Stimulated activated CD4-positive, alpha-beta T cell treated with anti-CD3 and anti-CD28 coated beads, Interleukin-2, amount 100 ng/mL, for 48 hours (primary cell): ENCODE measurements around the gene GABRR3.

Experiments
- DNase-seq, 2 donors: peaks; one replicate each; pipeline ENCODE4 v3.0.0-alpha.2; 2020

Gene GABRR3

DNA sequence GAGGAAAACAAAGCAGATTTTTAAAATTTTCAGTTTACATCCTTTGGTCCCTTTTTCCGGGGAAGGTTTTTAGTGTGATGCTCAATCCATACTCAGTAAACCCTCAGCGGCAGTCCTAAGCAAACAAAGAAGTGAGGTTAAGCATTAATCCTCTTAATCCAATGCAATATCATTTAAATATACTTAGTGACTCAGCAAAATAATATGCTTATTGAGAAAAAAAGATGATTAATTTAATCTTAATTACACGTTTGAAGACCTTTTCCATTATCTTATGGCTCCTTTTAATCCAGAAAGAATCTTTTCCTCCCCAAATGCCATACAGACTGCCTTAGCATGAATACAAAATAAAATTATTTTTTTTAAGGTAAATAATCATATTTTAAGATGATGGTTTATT lies at the start of gene GABRR3:
TSS of gene GABRR3 (minus strand) at position 108 of the 400 bp plus-strand sequence. CDS start 328 bp downstream, outside the sequence.
- DNase-seq, result no peak

DNA sequence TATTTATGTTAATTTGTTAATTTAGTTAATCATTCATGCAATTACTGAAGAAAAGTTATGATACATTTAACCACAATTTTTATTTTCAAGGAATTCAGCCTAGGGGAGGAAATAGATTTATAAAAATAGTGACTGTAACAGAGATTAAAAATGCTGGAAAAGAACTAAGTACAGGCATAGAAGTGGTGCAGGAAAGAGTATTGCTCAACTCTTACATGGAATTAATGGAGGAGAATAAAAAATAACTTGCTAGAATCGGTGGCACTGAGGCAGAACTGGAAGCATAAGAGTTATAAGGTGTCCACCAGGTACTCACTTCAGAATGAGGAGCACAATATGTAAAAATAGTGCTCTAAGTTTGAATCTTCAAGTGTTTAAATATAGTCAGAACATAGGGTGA lies 38.4 kb upstream of the GABRR3 start:
- no peak for DNase-seq

DNA sequence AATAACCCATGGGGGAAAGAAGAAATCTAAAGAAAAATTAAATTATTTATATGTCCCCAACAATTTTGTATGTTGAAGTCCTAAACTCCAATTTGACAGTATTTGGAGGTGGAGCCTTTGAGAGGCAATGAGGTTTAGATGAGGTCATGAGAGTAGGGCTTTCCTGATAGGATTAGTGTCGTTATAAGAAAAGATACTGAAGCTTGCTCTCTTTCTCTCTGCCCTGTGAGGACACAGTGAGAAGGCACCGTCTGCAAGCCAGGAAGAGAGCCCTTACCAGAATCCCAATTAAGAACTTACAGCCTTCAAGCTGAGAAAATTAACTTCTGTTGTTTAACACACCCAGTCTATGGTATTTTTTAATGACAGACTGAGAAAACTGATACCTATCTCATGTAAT lies 35.7 kb upstream of the GABRR3 start:
- no peak for DNase-seq

DNA sequence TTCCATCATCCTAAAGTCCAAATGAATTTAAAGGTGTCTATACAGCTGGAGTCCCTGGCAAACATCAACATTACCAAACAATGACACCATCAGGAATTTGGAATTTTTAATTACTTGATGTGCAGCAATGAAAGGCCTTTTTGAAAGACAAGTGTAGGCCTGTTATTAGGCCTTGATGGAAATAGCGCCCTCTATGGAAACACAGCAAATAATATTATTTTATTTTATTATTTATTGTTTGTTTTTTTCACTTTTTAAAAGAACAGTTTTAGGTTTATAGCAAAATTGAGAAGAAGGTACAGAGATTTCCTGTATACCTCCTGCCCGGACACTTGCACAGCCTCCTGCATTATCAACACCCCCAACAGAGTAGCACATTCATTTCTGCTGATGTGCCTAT lies 33.7 kb upstream of the GABRR3 start:
- DNase-seq, result no peak

DNA sequence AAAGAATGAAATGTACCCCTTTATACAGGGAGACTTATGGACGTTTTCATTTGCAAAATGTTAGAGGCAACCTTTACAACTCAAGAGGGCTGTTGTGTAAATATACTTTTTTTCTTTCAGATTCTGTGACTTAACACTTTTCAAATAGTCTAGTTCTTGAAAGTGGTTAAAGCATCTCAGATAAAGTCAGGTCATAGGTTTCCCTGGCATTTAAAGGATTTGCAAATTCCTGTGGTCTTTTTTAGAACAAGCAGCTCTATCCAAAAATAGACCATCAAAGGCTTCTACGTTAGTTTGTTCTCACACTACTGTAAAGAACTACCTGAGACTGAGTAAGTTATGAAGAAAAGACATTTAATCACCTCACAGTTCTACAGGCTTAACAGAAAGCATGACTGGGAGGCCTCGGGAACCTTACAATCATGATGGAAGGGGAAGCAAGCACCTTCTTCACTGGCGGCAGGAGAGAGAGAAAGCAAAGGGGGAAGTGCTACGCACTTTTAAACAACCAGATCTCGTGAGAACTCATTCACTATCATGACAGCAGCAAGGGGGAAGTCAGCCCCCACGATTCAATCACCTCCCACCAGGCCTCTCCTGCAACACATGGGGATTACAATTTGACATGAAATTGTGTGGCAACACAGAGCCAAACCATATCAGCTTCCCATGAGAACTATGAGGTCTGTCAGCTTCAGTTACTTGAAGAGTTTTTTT lies 23.3 kb upstream of the GABRR3 start:
- no peak for DNase-seq

DNA sequence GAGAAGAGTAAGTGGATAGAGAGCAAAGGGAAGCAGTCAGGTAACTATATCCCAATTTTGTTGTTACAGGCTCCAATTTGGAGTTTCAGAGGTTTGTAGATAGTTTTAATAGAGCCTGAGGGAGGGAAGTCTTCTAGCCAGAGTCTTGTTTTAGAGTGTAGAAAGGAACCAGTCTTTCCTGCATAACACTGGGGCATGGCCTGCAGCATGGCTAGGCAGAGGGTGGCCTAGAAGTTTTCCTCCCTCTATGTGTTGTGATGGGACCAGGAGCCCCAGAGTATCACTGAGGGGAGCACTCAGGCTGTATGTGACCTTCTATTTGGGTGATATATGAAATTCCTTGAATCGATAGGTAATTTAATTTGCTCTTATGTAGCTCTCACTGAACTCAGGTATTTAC lies 22.5 kb upstream of the GABRR3 start:
- DNase-seq, result no peak

DNA sequence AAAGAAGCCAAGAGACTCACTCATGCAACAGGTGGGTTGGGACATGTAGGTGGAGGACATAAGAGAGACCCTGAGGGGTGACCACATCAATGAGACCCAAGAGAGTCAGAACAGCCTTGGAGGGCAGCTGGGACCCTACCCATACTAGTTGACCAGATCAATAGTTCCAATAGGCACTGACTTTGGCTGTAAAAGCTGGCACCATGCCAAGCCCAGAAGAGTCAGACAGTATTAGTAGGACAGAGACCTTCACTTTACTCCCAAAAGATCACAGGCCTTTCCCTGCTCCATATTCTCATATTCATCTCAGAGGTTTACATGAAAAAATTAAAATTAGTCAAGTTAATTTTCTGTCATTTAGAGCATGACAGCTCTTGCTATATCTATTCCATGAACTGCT lies 20.9 kb upstream of the GABRR3 start:
- no peak for DNase-seq

DNA sequence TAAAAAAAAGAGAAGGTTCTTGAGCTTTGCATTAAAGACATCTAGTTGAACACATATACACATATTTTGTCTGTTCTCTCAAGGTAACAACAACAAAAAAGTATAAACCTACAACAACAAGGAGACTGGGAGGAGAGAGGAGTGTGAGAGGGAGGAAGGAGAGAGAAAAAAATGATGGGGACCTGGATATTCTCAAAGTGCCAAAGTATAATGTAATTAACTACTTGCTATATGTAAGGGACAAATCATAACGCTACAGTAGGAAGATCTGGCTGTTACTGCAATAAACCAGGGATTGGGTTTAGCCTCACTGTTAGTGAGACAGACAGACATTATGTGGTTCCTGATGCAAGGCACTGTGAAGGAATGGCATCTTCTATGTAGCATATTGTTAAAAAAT lies 14.2 kb upstream of the GABRR3 start:
- DNase-seq, result no peak

DNA sequence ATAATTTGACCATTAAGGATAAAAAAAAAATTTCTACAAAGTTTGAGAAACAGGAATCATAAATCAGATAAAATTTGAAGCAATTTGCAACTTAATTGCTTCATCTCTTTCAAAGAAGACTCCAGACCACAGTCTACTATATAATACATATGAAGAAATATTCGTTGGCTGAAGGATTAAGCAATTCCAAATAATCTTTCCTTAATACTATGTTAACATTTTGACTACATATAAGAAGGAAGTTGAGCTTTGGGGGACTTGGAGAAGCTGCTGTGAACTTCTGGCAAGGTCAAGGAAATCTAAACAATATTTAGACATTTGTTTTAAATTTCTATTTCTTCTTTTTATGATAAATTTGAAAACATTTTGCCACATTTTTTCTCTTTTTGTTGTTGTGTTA lies 13.5 kb upstream of the GABRR3 start:
- DNase-seq, result no peak

DNA sequence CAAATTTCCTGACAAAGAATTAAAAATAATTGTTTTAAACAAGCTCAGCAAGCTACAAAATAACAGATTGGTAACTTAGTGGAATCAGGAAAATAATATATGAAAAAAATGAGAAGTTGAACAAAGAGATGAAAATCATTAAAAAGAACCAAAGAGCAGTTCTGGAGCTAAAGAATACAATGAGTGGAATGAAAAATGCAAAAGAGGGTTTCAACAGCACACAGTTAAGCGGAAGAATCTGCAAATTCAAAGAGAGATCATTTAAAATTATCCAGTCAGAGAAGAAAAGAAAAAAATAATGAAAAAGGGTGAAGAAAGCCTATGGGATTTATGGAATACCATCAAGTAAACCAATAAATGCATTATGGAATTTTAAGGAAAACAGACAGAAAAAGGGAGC lies 6.2 kb upstream of the GABRR3 start:
- no peak for DNase-seq

DNA sequence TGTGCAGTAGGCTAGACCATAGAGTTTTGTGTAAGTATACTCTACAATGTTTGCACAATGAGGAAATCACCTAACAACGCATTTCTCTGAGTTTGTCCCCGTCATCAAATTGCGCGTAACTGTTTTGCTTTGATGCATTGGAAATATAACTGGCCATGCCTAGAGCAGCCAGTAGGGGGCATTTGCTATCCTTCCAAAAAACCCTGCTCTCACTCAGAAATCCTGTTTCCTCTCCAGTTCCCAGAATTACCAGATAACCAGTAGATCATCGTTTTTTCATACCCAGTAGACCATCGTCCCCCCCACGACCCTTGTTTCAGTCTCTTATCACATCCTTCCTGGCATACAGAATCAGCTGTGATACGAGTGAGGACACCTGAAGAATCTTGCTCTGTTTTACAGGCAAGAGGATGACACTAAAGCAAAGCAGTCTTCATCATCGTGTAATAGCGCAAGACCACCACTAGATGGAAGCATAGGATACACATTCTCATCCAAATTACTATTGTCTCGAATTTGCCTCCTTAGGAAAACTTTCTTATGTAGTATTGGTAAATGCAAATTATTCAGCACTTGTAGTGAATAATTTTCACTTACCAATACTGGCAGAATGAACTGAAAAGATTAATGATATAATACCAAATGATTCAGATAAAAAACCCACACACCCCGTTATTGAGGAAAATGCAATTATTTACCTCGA lies 4.4 kb upstream of the GABRR3 start:
- DNase-seq, result peak; percentile 62 to 66

DNA sequence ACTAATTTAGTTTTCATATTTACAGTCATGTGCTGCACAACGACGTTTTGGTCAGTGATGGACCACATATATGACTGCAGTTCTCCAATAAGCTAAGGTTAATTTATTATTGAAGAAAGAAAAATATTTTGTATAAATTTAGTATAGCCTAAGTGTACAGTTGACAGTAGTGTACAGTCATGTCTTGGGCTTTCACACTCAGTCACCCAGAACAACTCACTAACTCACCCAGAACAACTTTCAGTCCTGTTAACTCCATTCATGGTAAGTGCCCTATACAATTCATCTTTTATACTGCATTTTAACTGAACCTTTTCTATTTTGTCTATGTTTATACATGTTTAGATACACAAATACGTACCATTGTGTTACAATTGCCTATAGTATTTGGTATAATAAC lies 3.8 kb upstream of the GABRR3 start:
- DNase-seq, result no peak

DNA sequence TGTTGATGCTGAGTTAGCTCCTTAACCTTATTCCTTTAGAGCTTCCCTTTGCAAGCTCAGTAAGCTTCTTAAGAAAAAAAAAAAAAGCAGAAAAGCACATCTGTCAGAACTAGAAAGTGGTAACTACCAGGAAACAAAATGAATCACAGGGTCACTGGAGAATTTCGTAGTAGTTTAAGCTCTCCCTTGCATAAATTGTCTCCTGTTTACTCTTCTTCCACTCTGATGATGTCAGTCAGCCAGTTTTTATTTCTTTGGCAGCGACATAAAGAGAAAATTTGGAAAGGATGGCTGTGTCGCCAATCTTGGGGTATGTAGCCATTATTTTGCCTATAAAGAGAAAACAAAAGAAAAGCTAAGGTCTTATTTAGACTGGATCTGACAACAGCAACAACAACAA lies 3.2 kb upstream of the GABRR3 start:
- no peak for DNase-seq

DNA sequence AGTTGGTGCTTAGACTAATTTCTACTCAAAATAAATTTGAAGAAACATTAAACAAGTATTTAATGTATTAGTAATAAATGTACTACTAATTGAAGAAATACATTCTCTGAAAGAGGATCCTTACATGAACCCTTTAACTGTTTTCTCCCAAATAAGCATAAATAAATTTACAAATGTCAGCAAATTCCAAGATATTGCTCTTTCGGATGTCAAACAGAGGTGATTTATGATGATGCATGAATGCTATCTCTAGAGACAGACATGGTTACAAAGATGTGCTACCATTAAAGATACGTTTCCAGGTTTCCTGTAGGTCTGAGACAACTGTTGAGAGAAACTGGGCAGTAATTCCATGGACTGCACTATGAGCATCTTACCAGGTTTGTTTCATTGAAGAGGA lies 629 bp downstream of the GABRR3 start:
- DNase-seq, result no peak

DNA sequence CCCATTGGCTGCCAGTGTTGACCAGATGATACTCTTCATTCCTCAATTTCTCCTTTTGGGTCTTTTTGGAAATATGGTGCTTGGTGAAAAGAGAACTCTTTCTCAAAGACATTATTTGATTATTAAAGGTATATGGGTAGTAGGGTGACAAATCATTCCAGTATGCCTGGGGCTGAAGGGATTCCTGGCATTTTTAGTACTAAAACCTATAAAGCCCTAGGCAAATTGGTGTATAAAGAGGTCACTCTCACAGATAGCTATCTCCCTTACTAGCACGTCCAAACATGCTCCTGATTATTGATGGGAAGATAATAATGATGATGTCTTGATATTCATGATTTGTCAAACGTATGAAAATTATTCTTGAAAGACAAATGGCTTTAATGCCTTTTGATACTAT lies 1.1 kb downstream of the GABRR3 start:
- no peak for DNase-seq

DNA sequence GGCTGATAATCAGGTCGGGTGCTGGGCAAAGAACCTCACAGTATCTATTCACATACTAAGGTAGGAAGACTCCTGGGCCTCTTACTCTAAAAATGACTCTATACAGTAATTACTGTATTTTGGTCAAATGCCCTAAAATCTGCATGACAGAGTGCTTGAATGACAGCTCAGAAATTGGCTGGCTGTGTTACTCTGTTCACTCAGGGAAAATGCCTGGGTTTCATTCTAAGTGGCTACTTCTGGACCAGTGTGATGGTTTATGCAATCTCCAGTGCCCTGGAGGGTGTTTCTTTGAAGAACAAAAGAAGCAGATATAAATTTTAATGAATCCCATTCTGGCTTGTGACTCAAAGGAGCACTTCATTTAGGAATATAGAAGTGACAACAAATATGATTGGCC lies 2.2 kb downstream of the GABRR3 start:
- DNase-seq, result no peak

DNA sequence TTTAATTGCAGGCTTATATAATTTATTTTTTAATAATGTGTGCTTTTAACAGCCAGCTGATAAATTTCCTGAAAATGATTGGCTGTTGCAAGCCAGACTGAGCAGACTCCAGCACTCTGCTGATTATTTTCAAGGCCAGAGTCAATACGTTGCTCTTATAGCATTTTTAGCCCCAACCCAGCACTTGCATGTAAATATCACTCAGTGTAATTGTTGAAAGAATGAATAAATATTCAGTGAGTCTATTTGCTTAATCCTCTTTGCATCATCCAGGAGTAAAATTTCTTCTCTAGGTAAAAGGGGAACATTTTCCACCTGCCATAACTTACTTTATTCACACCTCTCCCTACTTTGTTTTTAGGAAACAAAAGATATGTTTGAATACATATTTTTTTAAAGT lies 2.9 kb downstream of the GABRR3 start:
- DNase-seq, result no peak

DNA sequence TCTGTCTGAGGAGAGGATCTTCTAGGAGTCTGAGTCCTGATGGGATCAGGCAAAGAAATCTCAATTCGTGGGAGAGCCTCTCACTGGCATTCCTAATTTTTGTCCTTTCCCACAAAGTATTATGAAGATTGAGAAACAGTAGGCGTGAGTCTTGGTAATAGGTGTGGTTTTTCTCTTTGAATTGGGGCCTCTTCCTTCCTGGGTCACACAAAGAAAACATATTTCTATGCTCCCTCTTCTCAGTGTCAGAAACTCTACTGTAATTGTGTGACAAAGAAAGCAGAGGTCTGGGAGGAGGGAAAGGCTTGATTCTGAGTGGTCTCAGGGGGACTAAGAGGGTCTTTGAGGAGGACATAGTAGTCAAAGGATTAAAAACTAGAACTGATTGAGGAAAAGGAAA lies 6.0 kb downstream of the GABRR3 start:
- DNase-seq, result no peak

DNA sequence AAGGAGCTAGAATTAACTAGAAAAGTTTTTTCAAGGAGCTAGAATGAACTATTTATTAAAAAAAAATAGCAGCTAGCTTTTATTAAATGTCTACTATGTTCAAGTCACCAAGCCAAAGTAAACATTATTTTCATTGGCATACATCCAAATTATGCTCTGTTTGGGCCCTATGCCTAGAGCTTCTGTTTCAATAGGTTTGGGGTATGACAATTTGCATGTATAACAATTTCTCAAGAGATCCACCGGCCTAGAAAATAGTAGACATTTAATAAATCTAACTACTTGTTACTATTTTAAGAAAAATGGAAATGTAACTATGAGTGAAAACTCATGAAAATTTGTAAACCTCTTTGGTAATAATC lies 8.0 kb downstream of the GABRR3 start:
- DNase-seq, result no peak

DNA sequence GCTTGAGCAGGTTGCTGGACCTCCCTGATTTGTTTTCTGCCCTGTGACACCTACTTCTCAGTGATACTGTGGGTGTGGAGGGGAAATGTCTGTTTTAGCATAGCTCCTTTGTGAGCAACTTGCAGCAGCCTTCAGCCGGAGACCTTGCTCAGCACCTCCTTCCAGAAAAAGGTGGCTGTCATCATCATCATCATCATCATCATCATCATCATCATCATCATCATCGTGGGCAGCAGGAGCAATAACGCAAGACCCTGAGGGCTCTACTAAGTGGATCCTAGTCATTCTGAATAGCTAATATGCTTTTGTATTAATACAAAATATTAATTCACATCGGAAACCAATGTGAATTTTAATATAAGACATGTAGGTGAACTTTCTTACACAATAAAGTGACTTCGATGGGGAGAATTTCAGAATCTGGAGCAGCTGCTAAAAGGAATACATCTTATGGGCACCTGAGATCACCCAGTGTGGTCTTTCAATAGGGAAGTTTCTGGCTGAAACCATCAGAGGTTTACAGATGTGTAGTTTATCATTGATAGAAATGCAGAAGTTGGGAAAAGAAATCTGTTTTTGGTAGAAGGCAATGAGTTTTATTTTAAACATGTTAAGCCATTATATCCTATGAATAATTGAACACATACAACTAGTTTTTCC lies 8.6 kb downstream of the GABRR3 start:
- no peak for DNase-seq

DNA sequence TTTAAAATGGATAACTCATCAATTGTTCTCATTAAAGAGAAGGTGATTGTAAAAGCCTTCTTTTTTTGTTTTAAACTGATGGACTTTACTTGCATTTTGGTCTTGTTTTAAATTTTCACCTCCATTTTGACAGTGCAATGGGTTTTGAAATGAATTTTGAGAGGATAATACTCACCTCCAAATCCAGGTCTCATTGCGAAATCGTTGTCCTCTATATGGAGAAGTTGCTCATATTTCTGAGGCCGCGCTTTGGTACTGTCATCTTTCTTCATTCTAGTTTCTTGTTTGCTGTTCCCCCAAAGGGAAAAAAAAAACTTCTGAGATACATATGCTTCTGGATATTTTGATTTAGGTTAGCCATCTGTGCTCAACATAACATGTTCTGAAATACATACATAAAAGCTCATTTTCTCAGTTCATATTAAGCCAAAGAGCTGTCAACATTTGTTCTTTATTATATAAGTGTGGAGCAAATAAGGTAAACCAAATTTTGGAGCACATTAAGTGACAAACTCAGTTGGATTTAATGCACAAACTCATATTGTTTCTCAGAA lies 9.6 kb downstream of the GABRR3 start:
- DNase-seq, result no peak

DNA sequence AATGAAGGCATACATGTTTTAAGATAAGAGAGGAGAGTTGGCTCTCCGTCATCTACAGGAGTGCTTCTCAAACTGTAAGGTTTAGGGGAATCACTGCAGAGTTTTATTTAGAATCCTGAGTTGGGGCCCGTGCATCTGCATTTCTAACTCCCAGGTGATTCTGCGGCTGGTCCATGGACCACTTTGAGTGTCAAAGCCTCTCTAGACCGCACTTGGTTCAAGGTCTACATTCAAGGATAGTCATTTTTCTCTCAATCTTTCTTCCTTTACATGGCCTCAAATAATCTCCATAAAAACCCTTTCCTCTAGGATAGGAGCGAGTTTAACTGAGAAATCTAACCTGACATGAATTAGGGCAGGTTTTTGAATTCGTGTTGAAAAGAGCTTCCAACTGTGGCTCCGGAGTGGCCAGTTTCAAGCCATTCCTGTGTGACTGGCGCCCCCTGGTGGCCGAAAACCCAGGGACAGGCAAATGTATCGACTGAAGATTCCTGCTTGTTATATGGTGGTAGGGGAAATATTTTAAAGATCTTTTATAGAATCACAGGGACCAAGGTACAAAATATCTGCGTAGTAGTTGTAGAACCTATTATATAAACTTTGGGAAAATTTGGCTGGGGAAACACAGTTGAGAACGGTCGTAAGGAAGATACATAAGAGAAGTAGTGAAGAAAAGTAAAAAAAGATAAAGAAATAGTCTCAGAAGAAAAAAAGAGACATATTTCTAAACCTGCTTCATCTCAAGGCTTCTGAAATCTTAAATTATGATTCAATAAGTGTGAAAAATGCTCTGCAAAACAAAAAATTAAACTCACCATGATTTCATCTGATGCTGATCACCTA lies 11.9 kb downstream of the GABRR3 start:
- peak; percentile 99 for DNase-seq
